ENCODE data around the gene RAPGEF5.

Gene RAPGEF5

GRCh38 chr7:22267930-22268615, 88.9 kb downstream of the RAPGEF5 start:
- DNase-seq (ENCODE audit: low read depth in 2 of 2): no peak

GRCh38 chr7:22262538-22262937, 94.4 kb downstream of the RAPGEF5 start:
- no peak for DNase-seq (ENCODE audit: low read depth in 2 of 2)

GRCh38 chr7:22256541-22257096, 100.3 kb downstream of the RAPGEF5 start:
- DNase-seq (ENCODE audit: low read depth in 2 of 2): no peak

- no peak for DNase-seq (ENCODE audit: low read depth in 2 of 2)
Observed at GRCh38 chr7:22255834-22256233, 101.1 kb downstream of the RAPGEF5 start.

GRCh38 chr7:22255342-22255741, 101.6 kb downstream of the RAPGEF5 start:
- DNase-seq (ENCODE audit: low read depth in 2 of 2): no peak

- no peak for DNase-seq (ENCODE audit: low read depth in 2 of 2)
Observed at GRCh38 chr7:22252936-22253536, 103.9 kb downstream of the RAPGEF5 start.

- no peak for DNase-seq (ENCODE audit: low read depth in 2 of 2)
Observed at GRCh38 chr7:22252016-22252415, 104.9 kb downstream of the RAPGEF5 start.

- DNase-seq (ENCODE audit: low read depth in 2 of 2): no peak
Observed at GRCh38 chr7:22251281-22251680, 105.7 kb downstream of the RAPGEF5 start.

GRCh38 chr7:22250390-22250789, 106.6 kb downstream of the RAPGEF5 start:
- no peak for DNase-seq (ENCODE audit: low read depth in 2 of 2)

GRCh38 chr7:22248111-22248809, 108.7 kb downstream of the RAPGEF5 start:
- DNase-seq (ENCODE audit: low read depth in 2 of 2): no peak

- DNase-seq (ENCODE audit: low read depth in 2 of 2): no peak
Observed at GRCh38 chr7:22241805-22242390, 115.1 kb downstream of the RAPGEF5 start.

GRCh38 chr7:22240904-22241571, 115.9 kb downstream of the RAPGEF5 start:
- DNase-seq (ENCODE audit: low read depth in 2 of 2): no peak

GRCh38 chr7:22238354-22239311, 118.3 kb downstream of the RAPGEF5 start:
- no peak for DNase-seq (ENCODE audit: low read depth in 2 of 2)

GRCh38 chr7:22235134-22235533, 121.8 kb downstream of the RAPGEF5 start:
- no peak for DNase-seq (ENCODE audit: low read depth in 2 of 2)

- no peak for DNase-seq (ENCODE audit: low read depth in 2 of 2)
Observed at GRCh38 chr7:22234227-22234626, 122.7 kb downstream of the RAPGEF5 start.

GRCh38 chr7:22231806-22232205, 125.1 kb downstream of the RAPGEF5 start:
- no peak for DNase-seq (ENCODE audit: low read depth in 2 of 2)

- no peak for DNase-seq (ENCODE audit: low read depth in 2 of 2)
Observed at GRCh38 chr7:22231141-22231540, 125.8 kb downstream of the RAPGEF5 start.

- no peak for DNase-seq (ENCODE audit: low read depth in 2 of 2)
Observed at GRCh38 chr7:22230238-22230637, 126.7 kb downstream of the RAPGEF5 start.

GRCh38 chr7:22229148-22229547, 127.8 kb downstream of the RAPGEF5 start:
- no peak for DNase-seq (ENCODE audit: low read depth in 2 of 2)

GRCh38 chr7:22223807-22224206, 133.1 kb downstream of the RAPGEF5 start:
- no peak for DNase-seq (ENCODE audit: low read depth in 2 of 2)

GRCh38 chr7:22220941-22221340, 136.0 kb downstream of the RAPGEF5 start:
- no peak for DNase-seq (ENCODE audit: low read depth in 2 of 2)

Measured in stimulated activated CD4-positive, alpha-beta T cell treated with anti-CD3 and anti-CD28 coated beads, Interleukin-1b, Interleukin-23, amount 100 ng/mL, for 4 hours (primary cell).